Progenitor cell of endocrine pancreas (in vitro differentiated cells): ENCODE data around the gene RASSF9. TPM values are rescaled to one million over a fixed set of nuclear protein-coding genes. Genes with fewer than 3 reads are reported as not detected.

Experiments
- DNase-seq: peaks from one replicate; pipeline ENCODE4 v3.0.0; 2021; ENCODE audit warnings: low spot score; ENCODE audit not compliant: unreplicated experiment
- H3K27ac Mint-ChIP-seq: 2 replicates; pipeline ENCODE4 v1.8.0; 2021; ENCODE audit warnings: mild to moderate bottlenecking, moderate library complexity, mixed read lengths
- H3K27me3 Mint-ChIP-seq: 2 replicates; pipeline ENCODE4 v1.8.0; 2021; ENCODE audit warnings: mixed read lengths
- H3K36me3 Mint-ChIP-seq: 2 replicates; pipeline ENCODE4 v1.8.0; 2022; ENCODE audit warnings: mixed read lengths; ENCODE audit not compliant: insufficient read depth
- H3K4me1 Mint-ChIP-seq: 2 replicates; pipeline ENCODE4 v1.8.0; 2021; ENCODE audit warnings: low read depth, mixed read lengths
- H3K4me3 Mint-ChIP-seq: 2 replicates; pipeline ENCODE4 v1.8.0; 2021; ENCODE audit warnings: low read depth, mild to moderate bottlenecking, moderate library complexity, mixed read lengths
- H3K9me3 Mint-ChIP-seq: 2 replicates; pipeline ENCODE4 v1.8.0; 2021; ENCODE audit warnings: low read depth, mixed read lengths
- CTCF ChIP-seq: fragments of 200-600 bp; sonication (generic); IDR thresholded peaks from one replicate; pipeline ENCODE4 v1.5.0; 2021; ENCODE audit warnings: antibody characterized with exemption, mild to moderate bottlenecking; ENCODE audit not compliant: unreplicated experiment
- total RNA-seq: library from RNA; stranded (reverse); gene quantifications from 2 replicates; pipeline ENCODE4 v1.2.1, GENCODE V29; 2021

The RASSF9 gene
- total RNA-seq, 1 donor from 2014 or later = 3.3 TPM

- no peaks in the 10 kb centered on the region for H3K36me3 Mint-ChIP-seq
- no peak for DNase-seq
- TF ChIP-seq CTCF = no peak
- no peaks in the 10 kb centered on the region for H3K27me3 Mint-ChIP-seq
- peaks cover 7% of the 10 kb centered on the region for H3K9me3 Mint-ChIP-seq
- H3K4me1 Mint-ChIP-seq = no peaks in the 10 kb centered on the region
- H3K4me3 Mint-ChIP-seq = no peak overlapping the region
- no peak overlapping the region for H3K27ac Mint-ChIP-seq
These were observed 38.1 kb downstream of the RASSF9 start for GRCh38 chr12:85798122-85798521.

GRCh38 chr12:85796001-85796400 is 40.2 kb downstream of the RASSF9 start:
- no peak for DNase-seq
- TF ChIP-seq CTCF = no peak
- no peak overlapping the region for H3K4me3 Mint-ChIP-seq
- H3K27me3 Mint-ChIP-seq = no peaks in the 10 kb centered on the region
- no peaks in the 10 kb centered on the region for H3K4me1 Mint-ChIP-seq
- H3K9me3 Mint-ChIP-seq = no peaks in the 10 kb centered on the region
- H3K27ac Mint-ChIP-seq = no peak overlapping the region
- no peaks in the 10 kb centered on the region for H3K36me3 Mint-ChIP-seq

- no peak for DNase-seq
- no peak for TF ChIP-seq CTCF
- Mint-ChIP-seq H3K27ac (no peak overlapping the region), H3K36me3 (no peaks in the 10 kb centered on the region), H3K4me1 (no peaks in the 10 kb centered on the region), H3K27me3 (no peaks in the 10 kb centered on the region), H3K4me3 (no peak overlapping the region), H3K9me3 (no peaks in the 10 kb centered on the region)
These were observed 41.7 kb downstream of the RASSF9 start for GRCh38 chr12:85794531-85794930.

- peak overlapping the region; percentile 68 for H3K27ac Mint-ChIP-seq
- peaks cover 7% of the 10 kb centered on the region for H3K4me1 Mint-ChIP-seq
- no peaks in the 10 kb centered on the region for H3K27me3 Mint-ChIP-seq
These were observed 52.0 kb downstream of the RASSF9 start for GRCh38 chr12:85784096-85784720.

GRCh38 chr12:85782711-85783110 is 53.5 kb downstream of the RASSF9 start:
- TF ChIP-seq CTCF = no peak
- no peak overlapping the region for H3K4me3 Mint-ChIP-seq
- H3K4me1 Mint-ChIP-seq = peaks cover 7% of the 10 kb centered on the region
- no peak for DNase-seq
- H3K27ac Mint-ChIP-seq = no peak overlapping the region
- H3K36me3 Mint-ChIP-seq = no peaks in the 10 kb centered on the region
- no peaks in the 10 kb centered on the region for H3K27me3 Mint-ChIP-seq
- H3K9me3 Mint-ChIP-seq = peaks cover 5% of the 10 kb centered on the region

More at GRCh38 chr12:85784096-85784720, 52.0 kb downstream of the RASSF9 start:
- H3K36me3 Mint-ChIP-seq = no peaks in the 10 kb centered on the region
- peaks cover 8% of the 10 kb centered on the region for H3K9me3 Mint-ChIP-seq
- H3K4me3 Mint-ChIP-seq = no peak overlapping the region
- no peak for DNase-seq
- TF ChIP-seq CTCF = no peak
